Mesendoderm (in vitro differentiated cells): ENCODE results near the gene STUM.

Source experiments
- DNase-seq: peaks from one replicate; pipeline ENCODE4 v3.0.0; 2013
- H2AK5ac ChIP-seq: 2 replicates; pipeline ENCODE4 v1.6.1; 2013; ENCODE audit warnings: low read length, inconsistent platforms
- H2BK120ac ChIP-seq: 2 replicates; pipeline ENCODE4 v1.6.1; 2013; ENCODE audit warnings: low read depth, mild to moderate bottlenecking, low read length, moderate library complexity, mixed read lengths
- H2BK15ac ChIP-seq: replicated peaks from 2 replicates; pipeline ENCODE4 v1.6.1; 2013; ENCODE audit warnings: low read depth, mild to moderate bottlenecking, moderate library complexity
- H2BK5ac ChIP-seq: 2 replicates; pipeline ENCODE4 v1.6.1; 2013; ENCODE audit warnings: low read length, inconsistent platforms
- H3K18ac ChIP-seq: 2 replicates; pipeline ENCODE4 v1.6.1; 2013; ENCODE audit warnings: mild to moderate bottlenecking, low read length, mixed read lengths
- H3K23ac ChIP-seq: one replicate; pipeline ENCODE4 v1.6.1; 2013; ENCODE audit warnings: low read length
- H3K27ac ChIP-seq: 2 replicates; pipeline ENCODE4 v1.5.1; 2013; ENCODE audit warnings: low read depth, mild to moderate bottlenecking, inconsistent platforms, low read length, moderate library complexity
- H3K27me3 ChIP-seq: 2 replicates; pipeline ENCODE4 v1.6.1; 2013; ENCODE audit warnings: low read length, control low read depth, mild to moderate bottlenecking, inconsistent platforms; ENCODE audit not compliant: insufficient read depth, poor library complexity
- H3K36me3 ChIP-seq: 2 replicates; pipeline ENCODE4 v1.6.1; 2013; ENCODE audit warnings: low read length, inconsistent platforms; ENCODE audit not compliant: control insufficient read depth, insufficient read depth
- H3K4ac ChIP-seq: one replicate; pipeline ENCODE4 v1.6.1; 2013; ENCODE audit warnings: low read depth, mild to moderate bottlenecking, low read length, moderate library complexity
- H3K4me1 ChIP-seq: 2 replicates; pipeline ENCODE4 v1.6.1; 2013; ENCODE audit warnings: low read depth, low read length, inconsistent platforms; ENCODE audit not compliant: control insufficient read depth
- H3K4me2 ChIP-seq: 2 replicates; pipeline ENCODE4 v1.6.1; 2013; ENCODE audit warnings: low read length
- H3K4me3 ChIP-seq: 2 replicates; pipeline ENCODE4 v1.5.1; 2013; ENCODE audit warnings: mild to moderate bottlenecking, low read length
- H3K56ac ChIP-seq: one replicate; pipeline ENCODE4 v1.6.1; 2013; ENCODE audit warnings: low read length
- H3K79me1 ChIP-seq: 2 replicates; pipeline ENCODE4 v1.6.1; 2013; ENCODE audit warnings: low read length, inconsistent platforms
- H3K79me2 ChIP-seq: 2 replicates; pipeline ENCODE4 v1.6.1; 2013; ENCODE audit warnings: mild to moderate bottlenecking, low read length; ENCODE audit not compliant: control insufficient read depth, insufficient read depth
- H3K9ac ChIP-seq: 2 replicates; pipeline ENCODE4 v1.6.1; 2013; ENCODE audit warnings: low read length, inconsistent platforms
- H4K5ac ChIP-seq: one replicate; pipeline ENCODE4 v1.6.1; 2013; ENCODE audit warnings: low read length
- H4K8ac ChIP-seq: one replicate; pipeline ENCODE4 v1.6.1; 2013; ENCODE audit warnings: low read depth, mild to moderate bottlenecking, control low read depth, low read length, moderate library complexity
- WGBS: extraction: QIAGEN DNeasy Blood & Tissue Kit; methylation state at CpG from one replicate; pipeline ENCODE4 v1.1.7; 2013; ENCODE audit warnings: low lambda C conversion rate, missing lambda C conversion rate; ENCODE audit not compliant: insufficient coverage; ENCODE audit errors: extremely low coverage; 5-methylcytosine and 5-hydroxymethylcytosine counted together

Gene STUM

GRCh38 chr1:226630592-226630991, 82.0 kb downstream of the STUM start:
- Histone ChIP-seq H3K36me3 (no peaks in the 10 kb centered on the region), H3K4me3 (no peak overlapping the region), H4K5ac (no peak overlapping the region), H2BK120ac (no peak overlapping the region), H3K18ac (no peak overlapping the region), H3K9ac (no peak overlapping the region), H3K79me1 (no peaks in the 10 kb centered on the region), H2AK5ac (no peak overlapping the region), H3K56ac (no peak overlapping the region), H3K27me3 (peaks cover 1% of the 10 kb centered on the region), H3K27ac (no peak overlapping the region), H3K79me2 (no peaks in the 10 kb centered on the region), H2BK15ac (no peak overlapping the region), H3K23ac (no peak overlapping the region), H2BK5ac (no peak overlapping the region), H3K4me2 (no peak overlapping the region), H3K4me1 (no peaks in the 10 kb centered on the region), H3K4ac (no peak overlapping the region), H4K8ac (no peak overlapping the region)
- no peak for DNase-seq
- WGBS: no CpG with 5 or more reads among the region's 3 CpGs

- no peak overlapping the region for H2BK5ac ChIP-seq
- H3K27me3 ChIP-seq: peaks cover 1% of the 10 kb centered on the region
- H3K18ac ChIP-seq: no peak overlapping the region
- no CpG with 5 or more reads among the region's 10 CpGs for WGBS
- no peaks in the 10 kb centered on the region for H3K4me1 ChIP-seq
- no peak overlapping the region for H3K9ac ChIP-seq
- H3K36me3 ChIP-seq: no peaks in the 10 kb centered on the region
- H2BK120ac ChIP-seq: no peak overlapping the region
- no peak overlapping the region for H3K4me2 ChIP-seq
- H3K23ac ChIP-seq: no peak overlapping the region
- H3K4me3 ChIP-seq: no peak overlapping the region
- no peak overlapping the region for H2BK15ac ChIP-seq
- H4K8ac ChIP-seq: no peak overlapping the region
- H3K27ac ChIP-seq: no peak overlapping the region
- no peak overlapping the region for H2AK5ac ChIP-seq
- H4K5ac ChIP-seq: no peak overlapping the region
- H3K79me1 ChIP-seq: no peaks in the 10 kb centered on the region
- H3K4ac ChIP-seq: no peak overlapping the region
- H3K79me2 ChIP-seq: no peaks in the 10 kb centered on the region
- DNase-seq: no peak
- no peak overlapping the region for H3K56ac ChIP-seq
Observed at GRCh38 chr1:226631229-226632000, 82.9 kb downstream of the STUM start.

GRCh38 chr1:226632169-226632879, 83.8 kb downstream of the STUM start:
- Histone ChIP-seq H3K23ac (no peak overlapping the region), H3K27me3 (no peaks in the 10 kb centered on the region), H3K4ac (no peak overlapping the region), H3K18ac (no peak overlapping the region), H3K9ac (no peak overlapping the region), H3K56ac (no peak overlapping the region), H3K79me1 (no peaks in the 10 kb centered on the region), H3K36me3 (no peaks in the 10 kb centered on the region), H2BK15ac (no peak overlapping the region), H3K79me2 (no peaks in the 10 kb centered on the region), H3K4me2 (no peak overlapping the region), H2BK5ac (no peak overlapping the region), H3K4me1 (no peaks in the 10 kb centered on the region), H4K5ac (no peak overlapping the region), H4K8ac (no peak overlapping the region), H2BK120ac (no peak overlapping the region), H2AK5ac (no peak overlapping the region), H3K27ac (no peak overlapping the region), H3K4me3 (no peak overlapping the region)
- WGBS: no CpG with 5 or more reads among the region's 9 CpGs
- DNase-seq: no peak

GRCh38 chr1:226632922-226633351, 84.4 kb downstream of the STUM start:
- Histone ChIP-seq H3K79me1 (no peaks in the 10 kb centered on the region), H2AK5ac (no peak overlapping the region), H3K79me2 (no peaks in the 10 kb centered on the region), H3K27me3 (no peaks in the 10 kb centered on the region), H3K27ac (no peak overlapping the region), H2BK5ac (no peak overlapping the region), H3K9ac (no peak overlapping the region), H4K5ac (no peak overlapping the region), H3K4me2 (no peak overlapping the region), H3K36me3 (no peaks in the 10 kb centered on the region), H2BK15ac (no peak overlapping the region), H4K8ac (no peak overlapping the region), H3K56ac (no peak overlapping the region), H2BK120ac (no peak overlapping the region), H3K18ac (no peak overlapping the region), H3K4me3 (no peak overlapping the region), H3K23ac (no peak overlapping the region), H3K4me1 (no peaks in the 10 kb centered on the region), H3K4ac (no peak overlapping the region)
- DNase-seq: no peak
- no CpG with 5 or more reads among the region's 10 CpGs for WGBS

- no peak overlapping the region for H3K4me2 ChIP-seq
- H3K27me3 ChIP-seq: no peaks in the 10 kb centered on the region
- H3K79me2 ChIP-seq: no peaks in the 10 kb centered on the region
- H2BK5ac ChIP-seq: no peak overlapping the region
- no peak overlapping the region for H3K4me3 ChIP-seq
- no peak overlapping the region for H3K9ac ChIP-seq
- no peak overlapping the region for H3K56ac ChIP-seq
- no peak overlapping the region for H2AK5ac ChIP-seq
- no peak overlapping the region for H3K27ac ChIP-seq
- H3K23ac ChIP-seq: no peak overlapping the region
- no peak overlapping the region for H4K5ac ChIP-seq
- no peak overlapping the region for H2BK120ac ChIP-seq
- no peak overlapping the region for H4K8ac ChIP-seq
- no CpG with 5 or more reads among the region's 7 CpGs for WGBS
- H3K4me1 ChIP-seq: no peaks in the 10 kb centered on the region
- H3K36me3 ChIP-seq: no peaks in the 10 kb centered on the region
- no peak overlapping the region for H2BK15ac ChIP-seq
- no peak overlapping the region for H3K4ac ChIP-seq
- no peaks in the 10 kb centered on the region for H3K79me1 ChIP-seq
- H3K18ac ChIP-seq: no peak overlapping the region
- DNase-seq: no peak
Observed at GRCh38 chr1:226633541-226634165, 85.1 kb downstream of the STUM start.
